Frontal cortex (tissue), 4 donors: ENCODE data around the gene INO80C. TPM values are rescaled to one million over a fixed set of nuclear protein-coding genes. Genes with fewer than 3 reads are reported as not detected.

ENCODE experiments used
- DNase-seq, 2 donors: peaks; one replicate each; pipeline ENCODE4 v3.0.0; 2012; ENCODE audit warnings: low spot score in 2 of 2
- FAIRE-seq: peaks from 2 replicates; lab custom pipeline; 2012; peaks lifted over from hg19 to GRCh38; lab: Jason Lieb, UNC
- small RNA-seq: library from RNA; depleted of rRNA; stranded (forward); fragments of <200 nt; gene quantifications from one replicate; pipeline ENCODE3, GENCODE V24; 2014
- total RNA-seq: library from RNA; depleted of rRNA; stranded (reverse); fragments of >200 nt; gene quantifications from one replicate; pipeline ENCODE4 v1.2.3, GENCODE V29; 2014
- donor health status: control.
- donor health status: control.
- donor health status: control.

The INO80C gene
- total RNA-seq, 1 donor from 2014 or later: 7.3 TPM

DNA sequence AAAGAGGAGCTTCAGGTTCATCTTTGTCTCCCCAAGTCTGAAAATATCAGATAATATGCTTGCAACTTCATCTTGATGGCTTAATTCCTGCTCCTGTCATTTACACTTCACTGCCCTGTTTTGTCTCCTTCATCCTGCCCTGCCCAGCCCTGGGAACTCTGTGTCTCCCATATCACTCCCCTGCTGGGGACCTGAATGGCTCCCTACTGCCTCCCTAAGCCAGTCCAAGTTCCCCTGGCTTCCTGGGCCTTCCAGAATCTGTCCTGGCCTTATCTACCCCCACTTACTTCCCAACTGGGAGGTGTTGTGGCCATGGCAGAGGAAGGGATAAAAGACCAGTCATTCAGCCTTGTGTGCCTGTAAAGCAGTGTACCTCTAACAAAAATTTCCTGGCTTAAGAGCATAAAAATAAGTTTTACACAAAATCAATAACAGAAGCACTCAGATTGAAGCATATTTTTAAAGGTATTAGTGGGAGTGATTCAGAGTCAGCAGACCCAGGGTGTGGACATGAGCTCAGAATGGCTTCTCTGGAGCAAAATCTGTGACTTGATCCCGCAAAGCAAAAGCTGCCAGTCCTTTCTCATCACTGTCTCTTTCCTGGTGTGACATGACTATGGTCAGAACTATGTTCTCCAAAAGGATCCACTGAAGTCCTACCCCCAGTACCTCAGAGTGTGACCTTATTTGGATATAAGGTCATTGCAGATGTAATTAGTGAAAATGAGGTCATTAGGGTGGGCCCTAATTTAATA is 59.1 kb downstream of the INO80C start:
- FAIRE-seq (no peak), DNase-seq (no peak)

- DNase-seq: no peak
- FAIRE-seq: no peak
These were observed 59.9 kb downstream of the INO80C start for GRCh38 chr18:35437836-35438235.

DNA sequence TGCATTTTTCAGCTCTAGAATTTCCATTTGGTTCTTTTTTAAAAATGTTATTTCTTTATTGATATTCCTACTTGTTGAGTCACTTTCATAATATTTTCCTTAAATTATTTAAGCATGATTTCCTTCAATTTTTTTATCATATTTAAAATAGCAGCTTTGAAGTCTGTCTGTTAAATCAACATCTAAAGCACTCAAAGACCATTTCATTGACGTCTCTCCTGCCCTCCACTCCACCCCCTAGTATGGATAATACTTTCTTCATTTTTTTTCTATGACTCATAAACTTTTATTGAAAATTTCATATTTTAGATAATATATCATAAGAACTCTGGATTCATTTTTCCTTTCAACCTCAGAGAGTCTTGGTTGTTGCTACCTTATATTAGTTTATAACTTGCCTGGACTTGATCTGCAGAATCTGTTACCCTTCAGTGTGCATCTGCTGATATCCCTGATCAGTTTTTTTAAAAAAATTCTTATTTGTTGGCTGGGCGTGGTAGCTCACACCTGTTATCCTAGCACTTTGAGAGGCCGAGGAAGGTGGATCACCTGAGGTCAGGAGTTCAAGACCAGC is 61.6 kb downstream of the INO80C start:
- FAIRE-seq (no peak), DNase-seq (no peak)

DNA sequence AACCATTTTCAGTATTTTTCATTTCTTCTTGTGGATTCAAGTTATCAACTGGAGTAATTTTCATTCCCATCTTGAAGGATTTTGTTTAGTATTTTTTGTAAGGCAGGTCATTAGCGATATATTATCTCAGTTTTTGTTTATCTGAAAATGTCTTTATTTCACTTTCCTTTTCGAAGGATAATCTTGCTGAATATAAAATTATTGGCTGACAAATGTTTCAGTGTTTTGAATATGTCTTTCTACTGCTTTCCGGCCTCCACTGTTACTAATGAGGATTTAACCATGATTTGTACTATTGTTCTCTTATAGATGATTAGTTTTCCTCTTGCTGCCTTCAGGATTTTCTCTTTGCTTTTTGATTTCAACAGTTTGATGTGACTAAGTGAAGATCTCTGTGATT is 62.4 kb downstream of the INO80C start:
- FAIRE-seq (no peak), DNase-seq (no peak)

DNA sequence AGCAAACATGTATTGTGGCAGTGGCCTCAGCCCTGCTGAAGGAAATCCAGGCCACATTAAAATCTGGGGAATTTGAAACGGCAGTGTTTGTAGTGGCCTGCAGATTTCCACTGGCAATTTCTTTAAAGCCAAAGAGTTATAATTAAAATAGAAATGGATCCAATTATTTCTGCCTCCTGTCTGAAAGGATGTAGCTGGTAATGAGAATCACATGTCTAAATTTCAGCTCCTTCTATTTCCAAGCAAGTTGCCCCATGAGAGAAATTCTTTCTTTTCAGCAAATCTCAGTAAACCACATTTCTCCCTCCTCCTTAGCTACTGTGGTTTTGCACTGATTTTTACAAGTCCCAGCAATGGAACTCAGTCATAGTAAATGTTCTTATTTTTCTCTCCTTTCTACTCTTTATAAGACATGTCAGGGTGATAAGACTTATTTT is 65.2 kb downstream of the INO80C start:
- FAIRE-seq: no peak
- DNase-seq: no peak

- DNase-seq: no peak
- FAIRE-seq: no peak
These were observed 66.4 kb downstream of the INO80C start for GRCh38 chr18:35431374-35431741.

- no peak for DNase-seq
- no peak for FAIRE-seq
These were observed 66.9 kb downstream of the INO80C start for GRCh38 chr18:35430721-35431373.

DNA sequence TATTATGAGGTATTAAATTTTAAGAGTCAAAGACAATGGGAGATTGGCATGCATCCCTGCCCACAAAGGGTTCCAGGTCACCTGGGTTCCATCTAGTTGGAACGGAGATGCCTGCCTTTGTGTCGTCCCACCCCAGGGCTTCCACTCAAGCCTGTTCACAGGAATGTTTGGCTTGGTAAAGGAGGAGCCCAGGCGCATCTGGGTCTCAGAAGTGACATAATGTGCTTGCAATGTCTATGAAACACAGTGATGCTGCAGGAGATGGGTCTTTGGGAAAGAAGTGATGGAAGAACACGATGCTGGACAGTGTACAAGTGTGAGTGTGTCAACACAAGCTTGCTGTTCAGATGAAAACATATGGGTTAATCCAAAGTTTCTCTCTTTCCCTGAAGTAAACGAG is 71.0 kb downstream of the INO80C start:
- FAIRE-seq (no peak), DNase-seq (no peak)

- no peak for FAIRE-seq
- DNase-seq: no peak
These were observed 73.4 kb downstream of the INO80C start for GRCh38 chr18:35424356-35424755.

- FAIRE-seq (no peak), DNase-seq (no peak)
These were observed 75.5 kb downstream of the INO80C start for GRCh38 chr18:35422237-35422636.

DNA sequence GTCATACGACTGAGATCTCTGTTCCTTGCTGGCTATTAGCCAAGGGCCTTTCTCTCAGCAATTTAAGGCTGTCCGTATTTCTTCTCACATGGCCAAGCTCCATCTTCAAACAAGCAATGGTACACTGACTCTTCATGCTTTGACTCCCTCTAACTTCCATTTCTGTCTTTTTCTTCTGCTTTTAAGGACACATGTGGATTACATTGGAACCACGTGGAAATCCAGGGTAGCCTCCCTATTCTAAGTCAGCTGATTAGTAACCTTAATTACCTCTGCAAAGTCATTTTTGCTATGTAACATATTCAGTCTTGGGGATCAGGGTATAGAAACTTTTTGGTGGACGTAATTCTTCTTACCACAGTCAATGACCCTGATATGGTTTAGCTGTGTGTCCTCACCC is 79.2 kb downstream of the INO80C start:
- DNase-seq (no peak), FAIRE-seq (no peak)

Small RNA genes within 50 kb of the gene (small RNA-seq; reads per million reads assigned to genes)
- not detected for gene AC007998.5

Other genes with a start within 250 kb of the INO80C start
- 15.5 TPM for gene ZSCAN30, start 207.7 kb downstream of the INO80C start, total RNA-seq
- gene ZNF24, start 153.5 kb downstream of the INO80C start, total RNA-seq: 99.5 TPM
- 4.1 TPM for gene ZNF396, start 120.6 kb downstream of the INO80C start, total RNA-seq
- 82.7 TPM for gene GALNT1, start 83.8 kb upstream of the INO80C start, total RNA-seq